GM18511 (cell line): ENCODE data around the gene ZIC2.
"Not testable (repeated sequence)": the region's sequence is repeated elsewhere in the genome, so short reads cannot be mapped to it uniquely, and the experiment has no call there.

Experiments
- ATAC-seq: cut with Tn5 transposase; IDR thresholded peaks from one replicate; pipeline ENCODE4 v1.9.1; 2021; ENCODE audit warnings: mild to moderate bottlenecking, moderate library complexity; ENCODE audit not compliant: unreplicated experiment

ZIC2 gene

GRCh38 chr13:99997702-99998214 is 16.2 kb downstream of the ZIC2 start:
- ATAC-seq = no peak

- ATAC-seq = no peak
Measured at GRCh38 chr13:99998261-99998660, 16.7 kb downstream of the ZIC2 start.

GRCh38 chr13:100014621-100015020 is 33.0 kb downstream of the ZIC2 start:
- ATAC-seq = no peak

GRCh38 chr13:100019780-100020356 is 38.3 kb downstream of the ZIC2 start:
- no peak for ATAC-seq

- no peak for ATAC-seq
Measured at GRCh38 chr13:100022798-100023197, 41.2 kb downstream of the ZIC2 start.

- ATAC-seq = no peak
Measured at GRCh38 chr13:100024023-100024422, 42.4 kb downstream of the ZIC2 start.

GRCh38 chr13:100029933-100030332 is 48.3 kb downstream of the ZIC2 start:
- ATAC-seq = no peak

- not testable (repeated sequence) for ATAC-seq
Measured at GRCh38 chr13:100032642-100033041, 51.1 kb downstream of the ZIC2 start.

- ATAC-seq = no peak
Measured at GRCh38 chr13:100035936-100036335, 54.4 kb downstream of the ZIC2 start.
